Activated CD4-positive, alpha-beta T cell treated with anti-CD3 and anti-CD28 coated beads for 4 hours (primary cell): ENCODE data around the gene AHCYL2.
A peak's percentile ranks its signal among the peaks of the same experiment; 100 is the strongest.
"Not testable (repeated sequence)": the region's sequence is repeated elsewhere in the genome, so short reads cannot be mapped to it uniquely, and the experiment has no call there.

Experiments used
- DNase-seq, 2 donors: peaks; one replicate each; pipeline ENCODE4 v3.0.0-alpha.2; 2020

The AHCYL2 gene

DNA sequence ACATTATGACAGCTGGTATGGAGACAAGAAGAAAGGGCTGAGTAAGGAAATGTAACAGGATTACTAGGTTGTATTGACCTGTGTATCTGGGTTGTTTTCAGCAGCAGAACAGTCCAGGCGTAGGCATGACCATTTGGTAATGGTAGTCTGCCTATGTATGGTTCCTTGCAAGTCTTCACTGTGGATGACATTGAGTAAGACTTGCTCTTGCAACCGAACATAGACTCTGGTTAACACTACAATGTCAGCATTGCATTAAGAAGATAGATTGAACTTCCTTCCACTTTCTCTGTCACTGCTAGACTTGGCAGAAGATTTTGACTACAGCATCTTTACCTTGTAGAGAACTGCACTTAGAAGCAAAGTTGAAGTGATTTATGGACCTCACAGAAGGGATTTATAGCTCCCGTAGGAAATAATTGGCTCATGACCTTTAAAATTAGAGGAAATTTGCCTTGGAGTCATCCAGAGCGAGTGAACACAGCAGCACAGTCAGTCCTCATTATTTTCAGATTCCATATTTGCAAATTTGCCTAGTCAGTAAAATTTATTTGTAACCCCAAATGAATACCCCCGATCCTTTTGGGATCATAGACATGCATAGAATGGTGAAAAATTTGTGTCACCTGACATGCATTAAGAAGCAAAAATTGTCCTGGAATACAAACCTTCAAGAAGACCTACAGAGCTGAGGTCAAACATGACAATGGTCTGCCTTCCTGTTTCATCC lies 129.8 kb downstream of the AHCYL2 start:
- DNase-seq = no peak

DNA sequence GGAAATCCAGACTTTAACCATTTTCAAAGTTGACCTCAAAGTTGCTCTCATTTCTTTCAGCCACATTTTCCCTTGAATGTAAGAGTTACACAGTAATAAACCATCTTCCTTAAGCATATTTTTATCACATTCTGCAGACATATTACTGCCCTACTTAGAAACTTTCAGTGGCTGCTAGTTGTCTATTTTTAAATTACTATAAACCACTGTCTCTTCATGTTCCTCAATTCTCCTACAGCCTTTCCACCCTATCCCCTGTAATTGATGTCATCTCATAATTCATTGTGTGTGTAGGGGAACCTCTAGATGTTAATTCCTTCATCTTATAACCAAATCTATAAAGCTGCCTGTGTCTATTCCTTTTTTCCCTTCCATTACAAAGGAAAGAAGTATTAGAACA lies 131.3 kb downstream of the AHCYL2 start:
- no peak for DNase-seq

DNA sequence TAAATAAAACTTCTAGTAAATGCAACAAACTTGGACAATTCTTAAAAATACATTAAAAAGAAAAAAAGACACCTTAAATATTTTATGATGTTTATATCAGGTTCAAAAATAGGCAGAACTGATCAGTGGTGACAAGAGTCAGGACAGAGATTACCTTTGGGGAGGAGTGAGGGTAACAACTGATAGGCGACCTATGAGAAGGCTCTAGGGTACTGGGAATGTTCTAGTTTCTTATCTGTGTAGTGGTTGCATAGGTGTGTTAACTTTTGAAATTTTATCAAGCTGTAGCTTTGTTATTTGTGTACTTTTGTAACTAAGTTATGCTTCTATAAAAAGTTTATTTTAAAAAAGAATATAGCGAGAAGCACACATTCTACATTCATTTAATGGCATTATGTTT lies 134.3 kb downstream of the AHCYL2 start:
- no peak for DNase-seq

DNA sequence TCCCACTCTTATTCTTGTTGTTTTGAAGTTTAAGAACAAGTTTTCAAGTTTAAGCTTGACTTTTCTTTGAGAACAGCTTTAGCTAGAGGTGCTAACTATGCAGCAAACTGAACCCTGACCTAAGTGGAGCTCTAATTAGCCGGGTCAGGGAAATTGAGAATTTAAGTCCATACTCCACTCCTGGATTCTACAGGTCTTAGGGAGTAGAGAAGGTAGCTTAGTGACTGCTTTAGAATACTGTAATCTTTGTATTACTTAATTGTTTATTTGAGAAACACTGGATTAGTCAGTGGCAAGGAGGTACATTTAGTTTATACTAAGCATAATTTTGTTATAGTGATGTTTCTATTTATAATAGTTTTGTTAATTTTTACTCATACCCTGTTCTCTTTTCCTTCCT lies 134.8 kb downstream of the AHCYL2 start:
- no peak for DNase-seq

DNA sequence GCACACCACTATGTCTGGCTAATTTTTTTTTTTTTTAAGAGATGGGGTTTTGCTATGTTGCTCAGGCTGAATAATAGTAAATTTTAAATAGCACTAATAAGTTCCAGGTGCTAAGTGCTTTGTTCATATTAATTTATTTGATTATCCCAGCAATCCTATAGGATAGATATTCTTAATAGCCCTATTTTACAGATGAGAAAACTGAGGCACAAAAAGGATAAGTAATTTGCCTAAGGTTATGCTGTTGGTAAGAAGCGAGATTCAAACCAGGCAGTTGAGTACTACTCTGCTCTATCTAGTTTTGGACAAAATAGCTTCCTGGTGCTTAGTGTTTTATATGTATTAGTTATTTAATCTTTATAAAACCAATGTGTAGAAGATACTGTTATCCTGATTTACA lies 136.9 kb downstream of the AHCYL2 start:
- no peak for DNase-seq

DNA sequence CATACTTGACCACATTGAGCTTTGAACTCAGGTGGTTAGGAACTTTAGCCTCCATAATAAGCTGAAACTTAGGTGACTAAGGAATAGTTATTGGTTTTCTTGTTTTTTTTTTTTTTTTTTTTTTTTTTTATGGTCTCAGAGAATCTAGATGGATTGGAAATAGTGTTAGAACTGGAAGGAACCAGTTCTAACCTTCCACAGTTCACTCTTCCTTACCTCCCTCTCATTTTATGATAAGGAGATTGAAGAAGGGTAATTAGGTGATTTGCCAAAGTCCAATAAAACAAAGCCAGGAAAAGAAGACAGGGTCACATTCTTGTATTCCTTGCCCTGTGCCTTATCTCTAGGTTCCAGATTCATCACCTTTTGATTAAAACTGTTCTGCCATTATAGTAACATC lies 137.7 kb downstream of the AHCYL2 start:
- no peak for DNase-seq

DNA sequence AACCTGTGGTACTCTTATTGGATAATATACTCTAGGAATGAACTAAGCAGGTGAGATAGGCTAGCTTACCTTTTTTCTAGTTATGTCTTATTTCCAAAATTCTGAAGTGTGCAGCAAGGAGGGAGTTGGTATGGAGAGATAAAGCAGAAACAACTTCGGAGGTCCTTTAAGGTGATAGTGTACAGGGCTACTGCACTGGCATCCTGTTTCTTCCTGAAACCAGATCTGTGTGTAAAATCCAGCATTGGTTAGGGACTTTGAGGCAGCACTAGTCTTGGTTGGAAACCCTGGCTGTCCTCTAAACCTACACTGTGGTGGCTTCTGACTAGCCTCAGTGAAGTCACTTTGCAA lies 142.5 kb downstream of the AHCYL2 start:
- DNase-seq = no peak

DNA sequence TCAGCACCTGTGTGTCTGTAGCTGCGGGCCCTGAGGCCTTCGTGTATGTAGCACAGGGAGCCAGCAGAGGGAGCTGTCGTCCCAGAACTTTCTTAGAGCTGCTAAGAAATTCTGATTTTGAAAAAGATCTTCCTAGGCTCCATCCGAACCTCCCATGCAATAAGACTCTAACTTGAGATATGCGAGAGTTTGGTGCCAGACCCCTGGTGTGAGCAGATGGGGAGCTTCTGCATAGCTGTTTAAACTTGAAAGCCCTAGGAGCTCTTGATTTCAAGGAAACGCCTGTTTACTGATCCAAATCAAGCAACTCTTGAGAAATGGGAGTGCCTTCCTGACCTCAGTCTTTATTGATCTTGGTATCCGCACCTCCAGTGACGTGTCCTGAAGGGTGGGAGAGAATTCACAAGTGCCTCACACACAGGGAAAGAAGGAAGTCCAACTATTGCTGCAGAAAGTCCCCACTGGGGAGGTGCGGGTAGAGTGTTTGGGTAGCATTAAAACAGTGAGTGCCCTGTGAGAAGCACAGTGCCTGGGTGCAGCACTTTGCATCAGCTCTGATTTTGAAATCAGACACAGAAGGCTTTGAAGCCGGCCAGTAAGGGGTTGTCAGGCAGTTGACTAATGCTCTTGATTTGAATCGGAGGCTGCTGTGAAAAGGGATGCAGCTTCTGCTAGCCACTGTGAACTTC lies 143.0 kb downstream of the AHCYL2 start:
- peak; percentile 68 to 74 for DNase-seq

DNA sequence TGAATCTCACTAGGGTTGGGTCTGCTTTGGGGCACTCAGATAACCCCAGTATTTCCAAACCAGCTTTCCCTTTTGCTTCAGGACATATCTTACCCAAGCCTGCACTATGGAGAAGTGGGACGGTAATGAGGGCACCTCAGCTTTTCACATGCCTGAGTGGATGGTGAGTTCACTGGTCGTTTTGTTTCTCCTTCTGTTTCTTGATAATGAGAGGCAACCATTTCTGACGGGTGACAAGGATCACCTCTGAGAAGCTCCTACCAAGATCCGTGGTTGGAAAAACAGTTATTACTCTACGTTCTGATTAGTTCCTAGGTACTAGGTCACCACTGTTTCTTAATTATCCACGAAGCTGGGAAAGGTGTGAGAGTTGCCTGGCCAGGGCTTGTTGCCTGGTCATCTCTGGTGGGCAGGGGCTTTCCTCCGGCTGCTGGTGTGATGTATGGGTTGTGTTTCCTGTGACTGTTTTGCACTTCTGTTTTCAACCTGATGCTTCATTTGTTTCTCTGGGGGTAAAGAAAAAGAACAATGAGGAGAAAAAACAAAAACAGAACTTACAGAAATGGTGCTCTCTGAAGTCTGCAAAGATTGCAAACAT lies 143.7 kb downstream of the AHCYL2 start:
- DNase-seq = no peak

DNA sequence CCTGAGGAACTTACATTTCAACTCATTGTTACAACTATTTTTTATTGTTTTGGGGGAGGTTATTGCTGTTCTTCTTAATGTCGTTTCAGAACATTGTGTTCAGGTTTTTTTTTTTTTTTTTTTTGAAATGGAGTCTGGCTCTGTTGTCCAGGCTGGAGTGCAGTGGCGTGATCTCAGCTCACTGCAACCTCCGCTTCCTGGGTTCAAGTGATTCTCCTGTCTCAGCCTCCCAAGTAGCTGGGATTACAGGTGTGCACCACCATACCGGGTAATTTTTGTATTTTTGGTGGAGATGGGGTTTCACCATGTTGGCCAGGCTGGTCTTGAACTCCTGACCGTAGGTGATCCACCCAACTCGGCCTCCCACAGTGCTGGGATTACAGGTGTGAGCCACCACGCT lies 144.6 kb downstream of the AHCYL2 start:
- not testable (repeated sequence) for DNase-seq

DNA sequence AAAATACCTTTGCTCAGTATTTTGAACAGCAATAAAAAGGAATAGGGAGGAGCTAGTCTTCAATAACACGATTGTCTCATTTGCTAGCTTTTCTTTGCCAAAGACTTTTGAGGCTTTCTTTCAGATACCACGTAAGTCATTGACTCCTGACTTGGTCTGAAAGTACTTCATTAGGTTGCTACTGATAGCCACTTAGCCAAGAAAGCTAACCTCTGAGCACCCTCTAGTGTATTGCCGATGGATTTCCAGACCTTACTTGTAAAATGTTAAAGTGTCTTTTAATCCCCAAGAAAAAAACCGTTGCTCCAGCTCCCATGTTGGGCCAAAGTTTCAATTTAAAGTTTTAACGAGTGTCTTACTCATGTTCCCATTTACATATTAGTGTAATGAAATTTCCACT lies 146.0 kb downstream of the AHCYL2 start:
- no peak for DNase-seq

DNA sequence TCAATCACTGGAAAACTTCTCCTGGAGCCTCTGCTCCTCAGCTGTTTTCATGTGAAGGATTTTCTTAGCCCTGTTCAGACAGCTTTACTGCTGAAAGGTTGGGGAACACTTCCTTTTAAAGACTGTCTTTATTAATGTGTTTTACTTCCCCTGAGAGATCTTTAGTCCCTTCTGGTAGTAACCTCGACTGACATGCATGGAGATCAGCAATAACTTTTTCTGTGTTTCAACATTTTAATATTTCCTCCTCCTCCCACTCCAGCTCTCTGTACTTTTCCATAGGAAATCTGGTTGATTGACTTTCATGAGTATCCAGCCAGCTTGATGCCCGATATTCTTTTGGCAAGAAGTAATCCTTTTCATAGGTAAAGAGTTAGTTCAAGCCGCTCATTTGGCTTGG lies 146.7 kb downstream of the AHCYL2 start:
- DNase-seq = no peak

DNA sequence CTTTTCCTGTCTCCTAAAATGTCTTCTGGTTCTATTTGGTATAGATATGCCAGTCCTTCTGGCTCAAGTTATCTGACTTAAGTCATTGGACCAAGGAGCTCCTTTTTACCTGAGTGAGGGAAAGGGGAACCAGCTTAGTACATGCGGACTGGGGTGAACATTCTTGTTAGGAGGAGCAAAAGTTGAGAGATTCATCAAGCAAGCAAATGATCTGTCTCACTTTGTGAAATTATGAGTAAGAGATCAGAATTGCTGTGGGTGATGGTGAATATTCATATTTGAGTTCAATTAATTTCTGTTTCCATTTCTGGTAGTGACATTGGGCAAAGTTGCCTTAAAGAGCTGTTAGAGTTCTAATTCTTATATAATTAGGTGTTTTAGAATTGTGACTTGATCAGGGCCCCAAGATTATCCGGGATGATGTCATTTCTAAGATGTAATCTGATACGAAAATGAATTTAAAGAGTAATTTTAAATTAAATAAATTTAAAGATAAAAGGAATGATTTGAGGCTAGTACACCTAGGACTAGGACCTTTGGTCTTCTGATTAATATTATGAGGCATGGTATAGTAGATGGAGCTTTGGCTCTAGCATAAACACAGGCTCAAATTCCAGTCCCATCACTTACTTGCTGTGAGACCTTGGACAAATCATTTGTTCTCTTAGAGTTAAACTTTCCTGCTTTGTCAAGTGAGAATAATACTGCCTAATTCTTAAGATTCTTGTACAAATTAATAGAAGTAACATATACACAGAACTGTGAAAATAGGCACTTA lies 149.0 kb downstream of the AHCYL2 start:
- no peak for DNase-seq

DNA sequence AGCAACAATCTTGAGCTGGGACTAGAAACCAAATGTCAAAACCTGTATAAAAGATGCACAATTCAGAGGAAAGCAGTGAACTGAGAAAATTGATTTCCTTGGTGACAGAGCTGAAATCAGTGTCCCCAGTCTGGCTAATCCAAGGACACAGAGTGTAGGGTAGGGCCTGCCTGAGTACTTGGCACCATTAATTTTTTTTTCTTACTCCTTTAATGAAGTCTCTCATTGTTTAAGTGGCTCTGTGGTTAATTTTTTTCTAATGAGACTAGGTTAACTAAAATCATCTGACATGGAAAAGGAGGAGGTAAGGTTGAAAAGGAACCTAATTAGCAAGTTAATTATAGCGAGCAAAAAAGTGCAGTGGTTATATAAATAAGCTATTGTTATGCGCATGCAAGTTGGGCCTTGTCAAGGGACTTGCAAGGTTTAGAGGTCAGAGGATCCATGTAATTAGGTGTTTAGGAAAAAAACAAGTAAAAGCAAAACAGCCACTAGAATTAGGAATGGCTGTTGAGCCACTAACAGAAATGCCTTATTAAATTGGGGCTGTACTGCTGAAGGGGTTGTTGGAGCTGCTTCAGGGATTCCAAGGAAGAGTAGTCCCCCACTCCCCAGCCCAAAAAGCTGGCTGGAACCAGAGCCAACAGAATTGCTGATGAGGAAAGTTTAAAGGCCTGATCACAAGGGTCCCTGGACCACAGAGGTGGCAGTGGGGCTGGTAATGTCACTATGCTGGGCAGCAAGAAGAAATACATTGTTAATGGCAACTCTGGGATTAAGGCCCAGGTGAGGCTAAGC lies 150.5 kb downstream of the AHCYL2 start:
- no peak for DNase-seq

DNA sequence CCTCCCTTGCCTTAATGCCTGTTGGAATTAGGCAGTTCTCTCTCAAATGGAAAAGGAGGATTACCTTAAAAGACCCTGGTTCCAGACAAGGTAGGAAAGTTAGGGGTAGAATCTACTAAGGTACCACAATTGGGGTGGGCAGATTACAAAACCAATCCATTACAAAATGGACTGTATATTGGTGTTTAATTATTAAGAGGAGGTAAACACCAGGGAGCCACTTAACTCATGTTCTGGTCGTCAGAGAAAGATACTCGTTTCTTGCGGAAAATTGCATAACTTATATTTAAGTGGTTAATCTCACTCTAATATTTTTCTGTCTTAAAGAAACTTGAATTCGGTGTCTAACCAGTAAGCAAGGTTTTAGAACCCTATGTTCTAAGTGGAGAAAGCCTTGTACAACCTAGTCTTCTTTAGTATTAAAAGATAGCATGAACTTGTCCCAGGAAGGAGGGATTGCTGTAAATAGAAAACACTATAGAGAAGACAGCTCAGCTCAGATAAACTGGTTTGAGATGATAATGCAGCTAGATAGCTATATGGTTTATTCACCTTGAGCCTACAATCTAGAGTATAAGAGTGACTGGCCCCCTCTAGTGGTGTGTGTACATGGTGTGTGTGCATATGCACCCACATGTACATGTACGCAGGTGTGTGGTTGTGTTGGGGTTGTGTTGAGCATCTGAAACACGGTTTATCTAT lies 151.4 kb downstream of the AHCYL2 start:
- peak; percentile 36 to 39 for DNase-seq

DNA sequence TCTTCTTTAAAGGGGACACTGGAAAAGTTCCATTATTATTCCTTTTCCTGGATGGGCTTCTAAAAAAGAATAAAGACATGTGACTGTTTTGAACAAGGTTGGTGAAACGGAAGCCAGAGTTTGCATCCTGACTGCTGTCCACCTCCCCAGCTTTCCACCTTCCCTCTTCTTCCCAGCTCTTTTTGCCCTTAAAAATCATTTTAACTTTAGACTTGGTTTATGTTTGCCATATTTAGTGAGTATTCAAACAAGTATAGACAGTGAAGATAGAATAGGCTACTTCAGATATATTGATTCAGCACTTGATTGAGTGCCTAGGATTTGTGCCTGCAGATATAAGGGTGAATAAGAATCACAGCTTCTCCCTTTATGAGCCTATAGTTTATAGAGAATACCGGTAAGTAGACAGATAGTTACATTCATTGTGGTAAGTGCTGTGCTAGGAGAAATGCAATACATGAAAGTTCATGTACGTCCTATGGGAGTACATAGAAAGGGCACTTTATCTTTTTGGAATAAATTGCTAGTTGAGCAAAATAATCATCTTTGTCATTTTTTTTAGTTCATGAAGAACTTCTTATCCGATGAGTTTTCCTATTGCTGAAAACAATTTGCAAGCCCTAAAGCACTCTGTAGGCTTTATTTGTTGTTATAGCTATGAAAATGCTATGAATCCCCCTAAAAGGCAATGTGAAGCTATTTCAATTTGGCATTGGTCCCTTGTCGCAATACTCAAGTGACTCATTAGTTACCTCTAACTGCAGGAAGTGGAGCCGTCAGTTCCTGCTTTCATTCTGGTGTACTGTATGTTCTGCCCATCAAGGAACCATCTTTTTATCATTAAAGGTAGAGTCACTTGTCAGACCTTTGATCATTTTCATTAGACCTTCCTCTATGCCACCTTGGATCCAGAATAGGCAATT lies 152.2 kb downstream of the AHCYL2 start:
- DNase-seq = no peak

DNA sequence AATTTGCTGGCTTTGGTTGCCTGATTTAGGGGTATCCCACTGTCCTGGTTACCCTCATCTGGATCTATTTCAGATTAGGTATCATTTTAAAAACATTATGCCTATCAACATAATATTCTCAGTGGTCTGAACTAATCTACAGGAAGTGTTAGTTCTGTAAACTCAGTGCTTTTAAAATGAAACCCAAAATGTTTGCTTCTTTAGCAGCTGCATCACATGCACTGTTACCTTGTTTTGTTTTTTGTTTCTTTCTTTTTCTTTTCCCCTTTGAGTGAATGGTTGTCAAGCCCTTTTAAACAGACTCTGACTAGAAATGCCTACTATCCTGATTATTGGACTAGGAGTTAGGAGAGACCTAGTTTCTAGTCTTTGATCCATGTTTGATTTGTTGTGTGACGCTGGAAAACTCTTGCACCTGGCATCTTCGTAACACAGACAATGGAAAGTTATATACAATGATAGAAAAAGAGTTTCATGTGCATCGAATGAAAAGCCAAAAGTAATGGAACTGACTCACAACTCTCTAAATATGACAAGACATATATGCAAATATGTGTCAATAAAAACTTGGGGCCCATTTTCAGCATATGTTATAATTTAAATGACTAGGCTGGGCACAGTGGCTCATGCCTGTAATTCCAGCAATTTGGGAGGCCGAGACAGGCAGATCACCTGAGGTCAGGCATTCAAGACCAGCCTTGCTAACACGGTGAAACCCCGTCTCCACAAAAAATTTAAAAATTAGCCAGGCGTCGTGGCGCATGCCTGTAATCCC lies 157.1 kb downstream of the AHCYL2 start:
- DNase-seq = no peak

DNA sequence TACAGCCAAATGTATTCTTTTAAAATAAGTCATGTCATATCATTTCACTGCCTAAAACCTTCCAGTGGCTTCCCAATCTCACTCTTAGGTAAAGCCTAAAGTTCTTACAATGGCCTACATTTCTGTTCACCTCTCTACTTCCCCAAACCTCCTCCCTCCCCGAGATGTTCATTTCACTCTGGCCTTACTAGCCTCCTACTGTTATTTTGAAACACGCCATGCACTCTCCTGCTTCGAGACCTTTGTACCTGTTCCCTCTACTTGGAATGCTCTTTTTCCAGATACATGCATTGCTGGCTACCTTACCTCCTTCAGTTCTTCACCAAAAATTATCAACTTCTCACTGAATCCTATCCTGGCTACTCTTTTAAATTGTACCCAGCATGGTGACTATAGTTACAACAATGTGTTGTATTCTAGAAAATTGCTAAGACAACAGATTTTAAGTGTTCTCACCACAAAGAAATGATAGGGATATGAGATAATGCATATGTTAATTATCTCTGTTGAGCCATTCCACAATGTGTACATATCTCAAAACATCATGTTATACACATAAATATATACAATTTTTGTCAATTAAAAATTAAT lies 158.8 kb downstream of the AHCYL2 start:
- DNase-seq = no peak

DNA sequence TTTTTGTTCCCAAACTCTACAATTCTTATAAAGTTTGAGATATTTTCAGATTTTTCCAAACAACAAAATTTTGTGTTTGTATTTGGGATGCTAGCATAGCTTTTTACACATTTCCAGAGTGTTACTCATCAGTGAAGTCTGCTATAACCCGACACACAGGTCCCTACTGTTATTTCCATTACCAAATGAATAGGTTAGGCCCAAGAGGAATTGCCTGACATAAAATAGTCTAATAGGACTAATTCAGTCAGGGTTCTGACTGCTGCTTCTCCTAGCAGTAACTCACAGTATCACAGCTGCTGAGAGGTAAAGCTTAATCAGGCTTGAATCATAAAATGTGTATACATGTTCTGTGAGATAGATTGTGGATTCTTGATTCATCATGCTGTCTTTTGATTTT lies 160.3 kb downstream of the AHCYL2 start:
- DNase-seq = no peak

DNA sequence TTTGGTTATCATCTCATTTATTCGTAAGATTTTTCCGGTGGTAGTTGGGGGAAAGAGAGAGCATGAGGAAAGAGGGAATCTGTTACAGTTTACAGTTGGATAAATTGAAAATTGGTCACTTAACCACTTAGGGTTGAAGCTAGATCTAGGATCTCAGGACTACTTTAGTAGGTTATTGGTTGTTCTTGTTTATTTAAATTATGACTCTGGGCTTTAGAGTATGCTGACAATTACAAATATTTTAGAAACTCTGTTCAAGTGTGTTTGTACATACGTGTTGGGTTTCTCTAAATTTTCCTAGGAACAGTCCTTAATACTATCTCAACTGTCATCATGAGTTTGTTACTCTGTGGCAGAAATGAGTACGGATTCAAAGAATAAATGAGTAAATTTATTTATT lies 160.8 kb downstream of the AHCYL2 start:
- no peak for DNase-seq
